GM12872 (cell line): ENCODE results near the gene GAS2.

Experiments
- CTCF ChIP-seq: IDR thresholded peaks from 3 replicates; pipeline ENCODE4 v1.5.1; 2011; ENCODE audit warnings: low read depth, mild to moderate bottlenecking, low read length, moderate library complexity; ENCODE audit not compliant: insufficient read depth

GAS2 gene

GRCh38 chr11:22677153-22677903 is 10.9 kb downstream of the GAS2 start:
- no peak for TF ChIP-seq CTCF

- TF ChIP-seq CTCF = no peak
These were observed 14.2 kb downstream of the GAS2 start for GRCh38 chr11:22680628-22681027.

- TF ChIP-seq CTCF = no peak
These were observed 14.9 kb downstream of the GAS2 start for GRCh38 chr11:22681281-22681812.

DNA sequence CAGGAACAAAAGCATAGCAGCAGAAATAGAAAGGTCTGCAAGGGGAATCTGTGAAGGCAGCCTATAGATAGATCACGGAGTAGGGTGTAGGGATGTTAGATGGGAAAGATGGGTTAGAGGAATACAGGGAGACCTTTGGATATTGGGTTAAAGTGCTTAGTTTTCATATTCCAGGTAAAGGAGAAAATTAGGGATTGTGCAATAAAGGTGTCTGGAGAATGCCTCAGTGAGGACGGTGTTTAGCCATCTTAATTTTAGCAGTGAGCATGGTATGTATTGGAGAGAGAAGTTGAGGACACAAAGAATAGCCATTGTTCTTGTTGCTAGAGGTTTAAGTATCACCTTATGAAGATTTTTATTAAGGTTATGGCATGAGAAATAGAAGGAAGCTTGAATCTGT is 17.7 kb downstream of the GAS2 start:
- TF ChIP-seq CTCF = no peak

GRCh38 chr11:22685111-22685510 is 18.7 kb downstream of the GAS2 start:
- TF ChIP-seq CTCF = no peak

GRCh38 chr11:22688914-22689313 is 22.5 kb downstream of the GAS2 start:
- TF ChIP-seq CTCF = no peak

DNA sequence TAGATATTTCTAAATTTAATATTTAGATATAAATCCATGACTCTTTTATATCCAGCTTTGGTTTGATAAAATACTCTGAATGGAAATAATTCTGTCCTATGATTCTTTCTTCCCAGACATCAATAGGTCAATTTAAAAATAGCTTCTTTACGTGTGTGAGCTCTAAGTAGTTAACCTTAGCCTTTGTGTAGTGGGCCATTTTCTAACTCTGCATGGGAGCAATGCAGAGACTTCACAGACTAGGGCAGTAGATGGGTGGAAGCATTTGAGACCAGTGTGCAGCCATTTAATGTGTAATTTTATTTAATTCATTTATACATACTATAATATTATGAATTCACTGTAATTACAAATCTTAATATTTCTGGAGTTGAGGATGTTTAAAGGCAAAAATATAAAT is 23.8 kb downstream of the GAS2 start:
- no peak for TF ChIP-seq CTCF
